GM12878 (cell line): ENCODE results near the gene MSMB. TPM values are rescaled to one million over a fixed set of nuclear protein-coding genes. Genes with fewer than 3 reads are reported as not detected.

Experiments
- ATAC-seq: fragments of 200-7000 bp; cut with Tn5 transposase; 3 replicates; pipeline ENCODE4 v1.9.1; 2020; ENCODE audit warnings: mild to moderate bottlenecking, moderate library complexity
- BruUV-seq: library from RNA; stranded (reverse); fragments of 400-500 nt; replicated peaks from 2 replicates; lab custom pipeline; 2021; lab: Mats Ljungman, UMichigan
- CTCF ChIA-PET: fragments of 300-600 bp; sonication (Branson Sonifier 250); formaldehyde crosslinking; extraction: SDS; loops from one replicate; lab custom pipeline; 2021; ENCODE audit warnings: inconsistent platforms; lab: Yijun Ruan, JAX
- POLR2A ChIA-PET: fragments of 350-600 bp; formaldehyde crosslinking; extraction: SDS; loops from one replicate; lab custom pipeline; 2021; ENCODE audit warnings: inconsistent platforms; lab: Charles Lee
- RAD21 ChIA-PET: fragments of 300-600 bp; sonication (Branson Sonifier 250); formaldehyde crosslinking; loops from one replicate; lab custom pipeline; 2023; ENCODE audit warnings: antibody characterized with exemption; ENCODE audit not compliant: unreplicated experiment; lab: Charles Lee
- SMC1A ChIA-PET: fragments of 300-600 bp; sonication (Branson Sonifier 250); formaldehyde crosslinking; loops from one replicate; lab custom pipeline; 2023; ENCODE audit not compliant: unreplicated experiment, uncharacterized antibody; lab: Charles Lee
- DNase-seq: peaks from one replicate; pipeline ENCODE4 v3.0.0-alpha.2; 2011; ENCODE audit warnings: low read depth, low spot score
- FAIRE-seq: peaks from 3 replicates; lab custom pipeline; 2011; peaks lifted over from hg19 to GRCh38; lab: Jason Lieb, UNC
- H2AFZ ChIP-seq: 2 replicates; pipeline ENCODE4 v1.6.0; 2011; ENCODE audit warnings: low read depth, low read length, control low read depth; ENCODE audit not compliant: control insufficient read depth
- H3K27ac ChIP-seq: 2 replicates; pipeline ENCODE4 v1.5.1; 2011; ENCODE audit warnings: control low read depth; ENCODE audit not compliant: control insufficient read depth, insufficient read depth
- H3K27me3 ChIP-seq, 2 experiments: replicated peaks in 1 of 2; 2 replicates each; pipeline versions ENCODE4 v1.6.0 to v1.6.1; 2011; ENCODE audit warnings: low read length in 1 of 2; ENCODE audit not compliant: control insufficient read depth in 2 of 2, insufficient read depth in 2 of 2
- H3K36me3 ChIP-seq, 2 experiments: 2 replicates each; pipeline ENCODE4 v1.5.1; 2011; ENCODE audit warnings: low read length in 1 of 2; ENCODE audit not compliant: control insufficient read depth in 2 of 2, insufficient read depth in 2 of 2
- H3K4me1 ChIP-seq: 2 replicates; pipeline ENCODE4 v1.6.1; 2011; ENCODE audit warnings: mild to moderate bottlenecking, low read length, moderate library complexity, mixed read lengths; ENCODE audit not compliant: control insufficient read depth, insufficient read depth
- H3K4me2 ChIP-seq: 2 replicates; pipeline ENCODE4 v1.6.0; 2011; ENCODE audit warnings: control low read depth; ENCODE audit not compliant: control insufficient read depth, insufficient read depth
- H3K4me3 ChIP-seq: fragments of 200-600 bp; sonication (generic); 2 replicates; pipeline ENCODE4 v1.5.1; 2016
- H3K79me2 ChIP-seq: 2 replicates; pipeline ENCODE4 v1.6.0; 2011; ENCODE audit warnings: low read length; ENCODE audit not compliant: control insufficient read depth, insufficient read depth
- H3K9ac ChIP-seq: 2 replicates; pipeline ENCODE4 v1.8.0; 2011; ENCODE audit warnings: low read length, control low read depth, mixed read lengths; ENCODE audit not compliant: control insufficient read depth, insufficient read depth
- H3K9me3 ChIP-seq: replicated peaks from 3 replicates; pipeline ENCODE4 v1.5.1; 2011; ENCODE audit warnings: mild to moderate bottlenecking, low read length; ENCODE audit not compliant: control insufficient read depth, insufficient read depth
- H4K20me1 ChIP-seq: 2 replicates; pipeline ENCODE4 v1.6.0; 2011; ENCODE audit not compliant: control insufficient read depth, insufficient read depth
- CHD1 ChIP-seq: IDR thresholded peaks from 2 replicates; pipeline ENCODE4 v1.6.1; 2012; ENCODE audit warnings: low read depth, low read length, improper control_type of control experiment
- EED ChIP-seq: sonication (generic); IDR thresholded peaks from 2 replicates; pipeline ENCODE4 v1.6.1; 2016; ENCODE audit warnings: antibody characterized with exemption, low read depth
- EGR1 ChIP-seq, 2 experiments: IDR thresholded peaks; 1 replicate in 1 of 2; 2 replicates in 1 of 2; pipeline ENCODE4 v1.6.1; 2011 to 2012; ENCODE audit warnings: low read depth in 2 of 2, low read length in 2 of 2, borderline replicate concordance in 1 of 2, mild to moderate bottlenecking in 1 of 2, moderate library complexity in 1 of 2
- HDGF ChIP-seq: fragments of 450-650 bp; IDR thresholded peaks from 2 replicates; pipeline ENCODE4 v1.6.1; 2016; ENCODE audit warnings: antibody characterized with exemption
- NFXL1 ChIP-seq: fragments of 450-650 bp; IDR thresholded peaks from 2 replicates; pipeline ENCODE4 v1.6.1; 2017; ENCODE audit warnings: antibody characterized with exemption, mild to moderate bottlenecking, borderline replicate concordance
- POLR2AphosphoS2 ChIP-seq: IDR thresholded peaks from 2 replicates; pipeline ENCODE4 v1.6.1; 2011; ENCODE audit warnings: low read depth, mild to moderate bottlenecking, low read length, improper control_type of control experiment, moderate library complexity
- SMC3 ChIP-seq: IDR thresholded peaks from 2 replicates; pipeline ENCODE4 v1.6.1; 2011; ENCODE audit warnings: low read length, improper control_type of control experiment, borderline replicate concordance
- TBL1XR1 ChIP-seq: IDR thresholded peaks from 2 replicates; pipeline ENCODE4 v1.6.1; 2012; ENCODE audit warnings: low read depth, low read length, improper control_type of control experiment
- ZNF384 ChIP-seq: IDR thresholded peaks from 2 replicates; pipeline ENCODE4 v1.6.1; 2012; ENCODE audit warnings: low read depth, mild to moderate bottlenecking, low read length, improper control_type of control experiment, borderline replicate concordance
- WGBS: methylation state at CpG from one replicate; pipeline ENCODE4 v1.1.6; 2016; ENCODE audit warnings: low lambda C conversion rate; ENCODE audit not compliant: insufficient replicate concordance, insufficient coverage; ENCODE audit errors: missing lambda C conversion rate; 5-methylcytosine and 5-hydroxymethylcytosine counted together
- in situ Hi-C: fragments of 300-500 bp; cut with MboI; formaldehyde crosslinking; loops from 9 replicates; pipeline ENCODE4 v1.14.3; 2018; ENCODE audit warnings: mixed read lengths
- intact Hi-C: fragments of 100-400 bp; cut with micrococcal nuclease; formaldehyde crosslinking; loops from one replicate; pipeline ENCODE4 v1.14.2; 2022; ENCODE audit not compliant: unreplicated experiment
- polyA plus RNA-seq, 11 experiments: library from polyadenylated mRNA; depleted of rRNA in 4 of 11; unstranded in 6 of 11; stranded (reverse) in 5 of 11; fragments of >200 nt; fragmentation: Nextera tagmentation in 4 of 11; fragmentation: Illumina TruSeq in 1 of 11; extraction: Ambion mirVana in 4 of 11; extraction: Trizol in 1 of 11; gene quantifications; 1 replicate in 1 of 11; 2 replicates in 10 of 11; pipeline versions ENCODE4 v1.2.1 to v1.2.3, GENCODE V29; 2011 to 2016; ENCODE audit warnings: inconsistent platforms in 2 of 11, missing spikeins in 2 of 11, low read depth in 1 of 11
- total RNA-seq, 4 experiments: library from RNA; depleted of rRNA in 3 of 4; stranded (reverse); fragments of >200 nt in 3 of 4; fragmentation: Illumina TruSeq in 1 of 4; extraction: Trizol in 1 of 4; gene quantifications; 2 replicates each; pipeline versions ENCODE4 v1.2.1 to v1.2.3, GENCODE V29; 2013 to 2021
- TF ChIP-seq, protein P1 (sequence below): fragments of 150-350 bp; IDR thresholded peaks from 2 replicates; pipeline ENCODE4 v1.6.1; 2014; ENCODE audit warnings: mild to moderate bottlenecking, low read depth, low read length
- TF ChIP-seq, protein P2 (sequence below): IDR thresholded peaks from 2 replicates; pipeline ENCODE4 v1.6.1; 2012; ENCODE audit warnings: improper control_type of control experiment, low read depth, low read length; ENCODE audit not compliant: insufficient replicate concordance
- TF ChIP-seq, protein P3 (sequence below), 3 experiments: IDR thresholded peaks in 2 of 3; conservative IDR thresholded peaks in 1 of 3; 2 replicates each; pipeline ENCODE4 v1.5.1; 2011; ENCODE audit warnings: low read depth in 3 of 3, low read length in 3 of 3, mild to moderate bottlenecking in 3 of 3, control low read depth in 2 of 3, moderate library complexity in 2 of 3, inconsistent platforms in 1 of 3, mixed read lengths in 1 of 3; ENCODE audit not compliant: control insufficient read depth in 2 of 3, insufficient read depth in 1 of 3; ENCODE audit errors: extremely low read depth in 1 of 3

The MSMB gene
- total and polyA plus RNA-seq, 10 of the 15 experiments (the other 5 are each of a cell fraction or from before 2014, with no cell fraction given) = not detected

DNA sequence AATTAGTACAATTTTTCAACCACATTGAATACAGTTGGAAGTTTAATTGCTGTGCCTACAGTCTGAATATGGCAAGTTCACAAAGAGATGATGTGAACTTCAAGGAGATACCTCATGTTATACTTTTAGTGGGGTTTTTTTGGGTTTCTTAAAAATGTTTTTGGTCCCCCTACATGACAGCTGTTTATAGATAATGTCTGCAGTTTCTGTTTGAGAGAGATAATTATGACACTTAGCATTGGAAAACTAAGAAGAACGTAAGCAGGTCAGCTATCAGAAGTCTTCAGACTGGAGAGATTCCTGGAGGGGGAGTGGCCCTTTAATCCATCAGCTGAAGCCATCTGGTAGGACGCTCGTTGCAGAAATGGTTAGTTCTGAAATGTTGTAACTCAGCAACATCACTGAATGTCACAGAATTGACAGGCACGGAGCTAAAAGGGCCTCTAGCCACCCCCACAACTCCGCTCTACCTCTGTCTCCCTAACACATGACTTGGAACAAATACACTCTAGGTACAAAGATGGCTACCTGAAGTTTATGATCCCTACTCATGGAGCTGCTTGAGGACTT lies 44.8 kb downstream of the MSMB start:
- SMC1A ChIA-PET = interaction anchor here (0.6 to 1.0 kb wide), 2 partner anchors 19 to 73 kb away, joined by 3 read pairs; no protein-coding TSS in a partner anchor
- H3K79me2 ChIP-seq = no peaks in the 10 kb centered on the region
- no TSS peak for BruUV-seq
- H3K9ac ChIP-seq = no peak overlapping the region
- ATAC-seq = no peak
- peaks cover 6 to 19% of the 10 kb centered on the region in 2 experiments; a peak in 2 of 4 replicates for H3K36me3 ChIP-seq
- no peak overlapping the region for H3K27ac ChIP-seq
- no peak for TF ChIP-seq NFXL1
- TF ChIP-seq EED = no peak
- TF ChIP-seq ZNF384 = no peak
- TF ChIP-seq SMC3 = no peak
- TF ChIP-seq, protein P1, sequence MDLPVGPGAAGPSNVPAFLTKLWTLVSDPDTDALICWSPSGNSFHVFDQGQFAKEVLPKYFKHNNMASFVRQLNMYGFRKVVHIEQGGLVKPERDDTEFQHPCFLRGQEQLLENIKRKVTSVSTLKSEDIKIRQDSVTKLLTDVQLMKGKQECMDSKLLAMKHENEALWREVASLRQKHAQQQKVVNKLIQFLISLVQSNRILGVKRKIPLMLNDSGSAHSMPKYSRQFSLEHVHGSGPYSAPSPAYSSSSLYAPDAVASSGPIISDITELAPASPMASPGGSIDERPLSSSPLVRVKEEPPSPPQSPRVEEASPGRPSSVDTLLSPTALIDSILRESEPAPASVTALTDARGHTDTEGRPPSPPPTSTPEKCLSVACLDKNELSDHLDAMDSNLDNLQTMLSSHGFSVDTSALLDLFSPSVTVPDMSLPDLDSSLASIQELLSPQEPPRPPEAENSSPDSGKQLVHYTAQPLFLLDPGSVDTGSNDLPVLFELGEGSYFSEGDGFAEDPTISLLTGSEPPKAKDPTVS = no peak
- TF ChIP-seq, protein P2, sequence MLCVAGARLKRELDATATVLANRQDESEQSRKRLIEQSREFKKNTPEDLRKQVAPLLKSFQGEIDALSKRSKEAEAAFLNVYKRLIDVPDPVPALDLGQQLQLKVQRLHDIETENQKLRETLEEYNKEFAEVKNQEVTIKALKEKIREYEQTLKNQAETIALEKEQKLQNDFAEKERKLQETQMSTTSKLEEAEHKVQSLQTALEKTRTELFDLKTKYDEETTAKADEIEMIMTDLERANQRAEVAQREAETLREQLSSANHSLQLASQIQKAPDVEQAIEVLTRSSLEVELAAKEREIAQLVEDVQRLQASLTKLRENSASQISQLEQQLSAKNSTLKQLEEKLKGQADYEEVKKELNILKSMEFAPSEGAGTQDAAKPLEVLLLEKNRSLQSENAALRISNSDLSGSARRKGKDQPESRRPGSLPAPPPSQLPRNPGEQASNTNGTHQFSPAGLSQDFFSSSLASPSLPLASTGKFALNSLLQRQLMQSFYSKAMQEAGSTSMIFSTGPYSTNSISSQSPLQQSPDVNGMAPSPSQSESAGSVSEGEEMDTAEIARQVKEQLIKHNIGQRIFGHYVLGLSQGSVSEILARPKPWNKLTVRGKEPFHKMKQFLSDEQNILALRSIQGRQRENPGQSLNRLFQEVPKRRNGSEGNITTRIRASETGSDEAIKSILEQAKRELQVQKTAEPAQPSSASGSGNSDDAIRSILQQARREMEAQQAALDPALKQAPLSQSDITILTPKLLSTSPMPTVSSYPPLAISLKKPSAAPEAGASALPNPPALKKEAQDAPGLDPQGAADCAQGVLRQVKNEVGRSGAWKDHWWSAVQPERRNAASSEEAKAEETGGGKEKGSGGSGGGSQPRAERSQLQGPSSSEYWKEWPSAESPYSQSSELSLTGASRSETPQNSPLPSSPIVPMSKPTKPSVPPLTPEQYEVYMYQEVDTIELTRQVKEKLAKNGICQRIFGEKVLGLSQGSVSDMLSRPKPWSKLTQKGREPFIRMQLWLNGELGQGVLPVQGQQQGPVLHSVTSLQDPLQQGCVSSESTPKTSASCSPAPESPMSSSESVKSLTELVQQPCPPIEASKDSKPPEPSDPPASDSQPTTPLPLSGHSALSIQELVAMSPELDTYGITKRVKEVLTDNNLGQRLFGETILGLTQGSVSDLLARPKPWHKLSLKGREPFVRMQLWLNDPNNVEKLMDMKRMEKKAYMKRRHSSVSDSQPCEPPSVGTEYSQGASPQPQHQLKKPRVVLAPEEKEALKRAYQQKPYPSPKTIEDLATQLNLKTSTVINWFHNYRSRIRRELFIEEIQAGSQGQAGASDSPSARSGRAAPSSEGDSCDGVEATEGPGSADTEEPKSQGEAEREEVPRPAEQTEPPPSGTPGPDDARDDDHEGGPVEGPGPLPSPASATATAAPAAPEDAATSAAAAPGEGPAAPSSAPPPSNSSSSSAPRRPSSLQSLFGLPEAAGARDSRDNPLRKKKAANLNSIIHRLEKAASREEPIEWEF = no peak
- no peak for TF ChIP-seq TBL1XR1
- TF ChIP-seq CHD1 = no peak
- TF ChIP-seq, protein P3, sequence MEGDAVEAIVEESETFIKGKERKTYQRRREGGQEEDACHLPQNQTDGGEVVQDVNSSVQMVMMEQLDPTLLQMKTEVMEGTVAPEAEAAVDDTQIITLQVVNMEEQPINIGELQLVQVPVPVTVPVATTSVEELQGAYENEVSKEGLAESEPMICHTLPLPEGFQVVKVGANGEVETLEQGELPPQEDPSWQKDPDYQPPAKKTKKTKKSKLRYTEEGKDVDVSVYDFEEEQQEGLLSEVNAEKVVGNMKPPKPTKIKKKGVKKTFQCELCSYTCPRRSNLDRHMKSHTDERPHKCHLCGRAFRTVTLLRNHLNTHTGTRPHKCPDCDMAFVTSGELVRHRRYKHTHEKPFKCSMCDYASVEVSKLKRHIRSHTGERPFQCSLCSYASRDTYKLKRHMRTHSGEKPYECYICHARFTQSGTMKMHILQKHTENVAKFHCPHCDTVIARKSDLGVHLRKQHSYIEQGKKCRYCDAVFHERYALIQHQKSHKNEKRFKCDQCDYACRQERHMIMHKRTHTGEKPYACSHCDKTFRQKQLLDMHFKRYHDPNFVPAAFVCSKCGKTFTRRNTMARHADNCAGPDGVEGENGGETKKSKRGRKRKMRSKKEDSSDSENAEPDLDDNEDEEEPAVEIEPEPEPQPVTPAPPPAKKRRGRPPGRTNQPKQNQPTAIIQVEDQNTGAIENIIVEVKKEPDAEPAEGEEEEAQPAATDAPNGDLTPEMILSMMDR (IDR thresholded peaks at IDR 0.05 in 2 of 3, conservative IDR thresholded peaks at IDR 0.05 in 1 of 3; ENCODE audit: control insufficient read depth in 2 of 3, extremely low read depth in 1 of 3, insufficient read depth in 1 of 3, low read depth in 3 of 3, low read length in 3 of 3) = no peak
- TF ChIP-seq POLR2AphosphoS2 = no peak
- no peak for TF ChIP-seq EGR1 (IDR thresholded peaks at IDR 0.05; ENCODE audit: borderline replicate concordance in 1 of 2, low read depth in 2 of 2, low read length in 2 of 2)
- TF ChIP-seq HDGF = no peak
- WGBS = 95% methylated on average over 5 of the region's 5 CpGs
- RAD21 ChIA-PET = no interaction called here
- no peaks in the 10 kb centered on the region for H3K27me3 ChIP-seq
- intact Hi-C loops = no loop called here
- peaks cover 2% of the 10 kb centered on the region; the same call in 1 of the 3 replicates for H3K9me3 ChIP-seq
- no peak for DNase-seq
- POLR2A ChIA-PET = no interaction called here
- H2AFZ ChIP-seq = no peak overlapping the region
- no peaks in the 10 kb centered on the region for H4K20me1 ChIP-seq
- H3K4me1 ChIP-seq = no peaks in the 10 kb centered on the region
- H3K4me2 ChIP-seq = no peak overlapping the region
- H3K4me3 ChIP-seq = no peak overlapping the region
- in situ Hi-C loops = no loop called here
- FAIRE-seq = no peak
- CTCF ChIA-PET = interaction anchor here (2.1 to 2.2 kb wide), 2 partner anchors 9 to 28 kb away, joined by 4 to 5 read pairs; no protein-coding TSS in a partner anchor
